ENCODE data around the gene NCOR2.

NCOR2 gene

DNA sequence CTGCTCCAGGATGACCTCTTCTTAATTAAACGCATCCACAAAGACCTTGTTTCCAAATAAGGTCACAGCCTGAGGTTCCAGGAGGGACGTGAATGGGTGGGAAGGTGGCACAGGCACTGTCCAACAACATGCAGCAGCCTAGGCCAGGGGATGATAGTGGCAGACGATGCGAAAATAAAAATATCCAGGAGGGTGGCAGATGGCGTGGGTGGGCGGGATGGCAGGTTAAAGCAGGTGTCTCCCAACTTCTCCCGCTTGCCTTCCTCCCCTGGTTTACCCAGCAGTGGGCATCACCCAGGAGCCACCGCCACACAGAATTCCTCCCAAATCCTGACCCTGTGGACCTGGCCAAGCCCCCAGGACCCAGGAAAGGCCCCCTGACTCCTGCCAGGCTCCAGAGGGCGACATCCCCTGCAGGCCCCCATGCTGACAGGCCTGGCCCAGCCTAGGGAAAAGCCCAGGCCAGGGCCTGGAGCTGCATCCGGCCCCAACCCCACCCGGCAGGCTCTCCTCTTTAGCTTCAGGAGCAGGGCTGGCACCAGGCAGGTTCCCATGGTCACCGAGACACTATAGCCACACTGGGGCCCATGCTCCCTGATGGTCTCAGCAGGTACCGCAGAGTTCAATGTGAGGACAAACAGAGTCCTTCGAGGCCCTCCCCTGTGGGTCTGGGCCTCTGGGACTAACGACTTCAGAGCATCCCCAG, 9.7 kb downstream of the NCOR2 start:
- DNase-seq, result no peak

DNA sequence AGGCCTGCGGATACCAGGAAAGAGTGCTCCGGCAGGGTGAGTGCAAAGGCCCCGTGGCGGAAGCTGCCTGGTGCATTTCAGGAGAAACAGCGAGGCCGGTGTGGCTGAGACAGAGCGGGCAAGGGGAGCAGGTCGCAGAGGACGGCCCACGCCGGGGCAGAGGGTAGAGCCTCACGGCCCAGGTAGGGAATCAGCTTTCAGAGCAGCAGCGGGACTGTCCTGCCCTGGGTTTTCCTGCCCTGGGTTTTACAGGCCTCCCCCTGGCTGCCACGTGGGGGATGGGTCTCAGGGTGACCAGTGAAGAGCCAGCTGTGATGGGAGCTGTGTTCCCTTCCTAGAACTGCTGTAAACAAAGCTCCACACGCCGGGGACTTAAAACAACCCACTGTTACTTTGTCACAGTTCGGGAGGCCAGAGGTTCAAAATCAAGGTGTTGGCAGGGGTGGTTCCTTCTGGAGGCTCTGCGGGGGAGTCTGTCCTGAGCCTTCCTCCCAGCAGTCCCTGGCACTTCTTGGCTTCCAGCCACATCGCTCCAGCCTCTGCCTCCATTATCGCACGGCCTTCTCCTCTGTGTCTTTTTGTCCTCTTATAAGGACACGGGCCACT, 10.4 kb downstream of the NCOR2 start:
- DNase-seq, result no peak

DNA sequence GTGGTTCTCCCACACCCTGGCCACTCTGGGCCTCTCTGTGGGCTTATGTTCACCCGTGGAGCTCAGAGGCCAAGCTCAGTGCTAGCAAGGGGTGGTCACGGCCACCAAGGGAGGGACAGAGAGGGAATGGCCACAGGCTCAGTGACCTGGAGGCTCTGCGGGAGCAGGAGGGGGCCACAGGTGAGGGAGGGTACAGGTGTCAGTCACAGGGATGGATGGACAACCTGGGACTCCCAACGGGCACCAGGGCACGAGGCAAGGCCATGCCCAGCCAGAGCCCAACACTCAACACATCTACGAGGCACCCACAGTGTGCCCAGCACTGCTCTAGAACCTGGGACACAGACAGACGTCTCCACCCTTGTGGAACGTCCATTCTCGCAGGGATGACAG, 11.3 kb downstream of the NCOR2 start:
- DNase-seq, result no peak

DNA sequence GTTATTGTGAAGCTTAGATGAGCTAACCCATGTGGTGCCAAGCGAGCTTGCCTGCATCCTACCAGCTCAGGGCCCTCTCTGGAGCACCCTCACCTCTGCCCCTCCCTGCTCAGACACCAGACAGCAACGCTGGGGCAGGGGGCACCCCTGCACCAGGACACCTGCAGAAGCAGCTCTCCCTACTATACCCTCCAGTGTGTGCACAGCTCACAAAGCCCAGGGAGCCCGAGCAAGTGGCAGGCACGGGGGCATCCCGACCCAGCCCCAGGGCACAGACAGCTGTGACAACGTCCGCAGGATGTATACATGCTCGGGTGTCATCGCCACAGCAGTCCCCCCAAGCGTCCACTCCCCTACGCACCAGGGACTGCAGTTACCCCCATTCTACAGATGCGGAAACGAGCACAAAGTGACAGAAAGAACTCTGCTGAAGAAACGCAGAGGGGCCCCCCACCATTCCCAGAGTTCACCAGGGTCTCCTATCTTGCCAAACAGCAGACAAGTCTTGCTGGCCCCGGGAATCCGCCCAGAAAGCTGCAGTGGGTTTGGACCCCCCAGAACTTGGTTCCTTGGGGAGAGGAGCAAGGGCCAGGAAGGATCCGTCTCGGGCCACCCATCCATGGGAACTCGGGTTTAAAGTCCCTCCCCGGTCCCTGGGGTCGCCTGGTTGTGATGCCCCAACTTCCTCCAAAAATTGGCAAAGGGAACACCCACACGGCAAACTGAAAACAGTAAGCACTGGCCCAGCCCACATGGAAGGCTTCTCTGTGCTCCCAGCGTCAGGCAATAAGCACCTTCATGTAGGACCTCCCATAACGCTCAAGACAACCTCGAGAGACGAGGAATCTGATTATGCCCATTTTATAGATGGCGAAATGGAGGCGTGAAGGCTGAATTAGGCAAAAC, 12.0 kb downstream of the NCOR2 start:
- DNase-seq, result no peak

DNA sequence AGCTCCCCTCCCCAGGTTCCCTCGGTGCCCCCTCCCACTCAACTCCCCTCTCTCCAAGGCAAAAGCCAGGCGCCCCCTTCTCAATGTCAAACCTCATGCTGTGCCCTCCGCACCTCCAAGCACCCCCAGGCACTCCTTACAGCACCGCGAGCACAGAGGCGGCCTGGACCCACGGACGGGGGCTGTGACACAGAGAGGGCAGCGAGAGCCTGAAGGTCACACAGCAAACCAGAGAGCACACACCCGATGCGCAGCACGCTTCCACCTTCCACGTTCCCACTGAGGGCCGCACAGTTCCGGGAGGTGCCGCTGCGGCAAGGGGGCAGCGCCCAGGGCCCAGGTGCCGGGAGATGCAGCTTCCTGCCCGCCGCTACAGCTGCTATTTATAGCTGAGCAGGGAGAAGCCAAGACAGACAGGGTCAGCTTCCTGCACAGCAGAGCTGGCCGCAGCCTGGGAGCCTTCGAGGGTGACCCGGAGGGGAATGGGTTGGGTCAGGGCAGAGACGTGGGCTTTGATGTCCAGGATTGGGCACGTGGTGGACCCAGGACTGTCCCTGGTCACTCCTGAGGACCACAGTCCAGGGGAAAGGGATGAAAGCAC, 12.9 kb downstream of the NCOR2 start:
- DNase-seq, result no peak

DNA sequence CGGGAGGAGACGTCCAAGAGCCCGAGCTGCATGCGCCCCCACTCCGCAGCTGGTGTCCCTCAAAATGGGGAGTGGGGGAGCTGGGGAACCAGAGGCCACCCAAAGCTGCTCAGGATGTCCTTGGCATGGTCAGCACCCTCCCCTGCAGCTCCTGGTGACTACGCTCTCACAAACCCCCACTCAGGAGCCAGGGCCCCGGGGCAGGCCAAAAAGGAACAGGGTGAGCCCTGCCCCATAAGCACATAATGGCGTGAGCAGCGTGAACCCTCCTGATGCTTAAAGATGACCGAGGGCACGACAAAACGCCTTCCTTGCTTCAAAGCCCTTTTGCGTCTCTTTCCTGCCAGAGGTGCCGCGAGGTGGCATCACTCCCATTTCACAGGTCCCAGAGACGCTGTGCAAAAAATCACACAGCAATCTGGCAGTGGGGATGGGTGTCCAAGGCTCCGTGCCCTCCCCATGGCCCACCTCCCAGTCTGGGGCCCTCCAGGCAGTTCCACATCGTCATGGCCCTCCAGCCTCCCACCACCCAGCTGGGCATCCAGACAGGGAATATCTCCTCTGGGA, 13.5 kb downstream of the NCOR2 start:
- no peak for DNase-seq

DNA sequence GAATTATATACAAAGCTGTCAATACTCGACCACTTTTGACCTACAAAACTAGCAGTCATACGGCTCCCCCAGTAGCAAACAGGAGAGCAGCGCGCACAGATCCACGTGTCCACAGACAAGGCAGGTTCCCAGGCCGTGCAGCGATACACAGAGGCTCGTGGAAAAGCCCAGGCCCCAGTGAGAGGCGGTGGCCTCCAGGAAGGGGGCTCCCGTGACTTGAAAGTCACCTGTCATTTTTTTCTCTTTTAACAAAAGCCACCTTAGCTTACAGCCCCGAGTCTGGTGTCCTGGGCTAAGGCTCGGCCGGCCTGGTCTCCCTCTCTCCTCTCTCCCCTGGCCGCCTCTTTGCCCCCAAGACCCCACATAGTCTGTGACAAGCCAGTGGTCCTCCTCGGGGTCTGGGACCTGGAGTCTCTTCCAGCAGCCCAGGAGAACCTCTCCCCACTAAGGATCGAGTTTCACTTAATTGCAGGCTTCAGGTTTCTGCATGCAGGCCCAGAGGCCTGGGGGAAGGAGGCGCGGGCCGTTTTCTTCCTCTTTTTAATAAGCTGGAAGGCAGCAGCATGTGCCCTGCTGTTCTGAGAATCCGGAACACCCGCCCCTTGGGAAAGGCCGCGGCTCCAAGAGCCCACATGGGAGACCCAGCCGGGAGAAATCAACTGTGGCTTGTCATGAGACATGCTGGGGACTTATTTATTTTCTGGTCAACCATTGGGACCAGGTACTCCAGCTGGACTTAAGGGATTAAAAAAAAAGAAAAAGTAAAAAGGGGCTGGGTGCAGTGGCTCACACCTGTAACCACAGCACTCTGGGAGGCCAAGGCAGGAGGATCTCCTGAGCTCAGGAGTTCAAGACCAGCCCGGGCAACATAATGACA, 15.9 kb downstream of the NCOR2 start:
- DNase-seq, result no peak

DNA sequence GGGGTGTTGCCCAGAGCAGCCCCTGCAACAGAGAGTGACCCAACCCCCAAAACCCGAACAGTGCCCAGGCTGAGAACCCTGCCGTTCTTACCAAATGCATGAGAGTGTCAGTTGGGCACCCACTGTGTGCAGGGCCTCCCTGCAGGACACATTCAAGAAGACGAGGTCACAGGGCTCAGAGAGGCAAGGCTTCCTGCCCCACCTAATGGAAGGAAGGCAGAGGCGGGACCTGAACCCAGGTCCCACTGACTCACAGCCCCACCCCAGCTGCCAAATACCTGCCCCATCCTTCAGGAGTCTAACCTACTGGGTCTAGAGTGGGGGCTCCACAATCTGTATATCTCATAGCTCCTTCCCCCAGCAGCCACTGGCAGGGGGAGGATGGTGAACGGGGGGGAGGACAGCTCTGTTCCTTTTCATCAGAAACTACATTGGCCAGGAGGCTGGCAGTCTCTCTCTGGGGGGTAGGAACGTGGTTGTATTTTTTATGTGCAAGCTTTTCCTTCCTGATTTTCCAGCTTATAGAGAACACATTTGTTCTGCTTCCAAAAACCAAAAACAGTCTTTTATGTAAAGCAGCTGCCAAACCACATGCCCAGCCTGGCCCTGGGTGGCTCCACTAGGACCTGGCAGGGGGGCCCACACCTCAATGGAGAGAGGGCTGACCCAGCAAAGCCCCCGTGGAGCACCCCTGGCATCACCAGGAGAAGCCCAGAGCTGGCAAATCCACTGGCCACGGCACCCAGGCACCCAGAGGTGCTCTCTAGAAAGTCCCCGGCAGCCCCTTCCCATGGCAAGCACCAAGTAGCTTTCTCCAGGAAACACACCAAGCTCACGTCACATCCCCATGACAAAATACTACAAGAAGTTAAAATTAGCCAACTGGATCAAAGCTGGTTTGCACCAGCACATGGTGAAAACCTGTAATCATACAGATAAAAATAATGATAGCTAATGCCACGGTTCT, 17.0 kb downstream of the NCOR2 start:
- no peak for DNase-seq

DNA sequence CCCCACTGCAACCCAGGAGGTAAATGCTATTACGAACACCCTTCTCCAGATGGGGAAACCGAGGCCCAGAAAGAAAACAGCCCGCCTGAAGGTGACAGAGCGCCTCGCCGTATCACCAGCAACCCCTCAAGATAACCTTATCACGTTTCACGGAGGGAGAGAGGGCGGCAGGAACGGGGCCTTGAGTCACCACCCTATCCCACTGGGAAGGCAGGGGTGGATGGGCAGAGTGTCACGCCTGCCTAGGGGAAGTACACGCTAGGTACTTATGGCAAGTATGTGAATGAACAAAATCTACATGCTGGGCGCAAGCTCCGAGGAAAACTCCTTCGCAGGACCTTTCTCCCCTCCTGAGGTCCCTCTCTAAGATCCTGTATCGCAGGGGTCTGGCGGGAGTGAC, 17.8 kb downstream of the NCOR2 start:
- no peak for DNase-seq

DNA sequence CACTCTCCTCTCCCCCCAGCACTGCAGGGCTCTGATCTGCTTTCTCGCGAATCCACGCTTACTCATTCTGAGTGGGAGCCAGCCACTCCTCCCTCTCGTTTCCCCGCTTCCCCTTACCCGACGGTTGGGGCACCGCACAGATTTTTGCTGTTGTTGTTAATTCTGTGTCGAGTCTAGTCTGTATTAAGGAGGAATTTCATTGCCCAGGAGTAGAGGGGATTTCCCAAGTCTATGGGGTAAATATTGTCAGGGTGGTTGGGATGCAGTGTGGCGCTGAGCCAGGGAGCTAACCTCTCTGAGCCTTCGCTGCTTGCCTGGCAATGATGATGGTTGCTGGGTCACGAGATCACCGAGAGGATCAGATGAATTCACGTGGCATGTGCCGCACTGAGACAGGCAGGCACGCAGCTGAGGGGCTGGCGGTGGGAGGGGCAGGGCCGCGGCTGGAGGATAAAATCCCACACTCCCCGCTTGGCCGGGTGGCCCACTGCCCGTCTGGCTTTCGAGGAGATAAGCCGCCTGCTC, 18.5 kb downstream of the NCOR2 start:
- DNase-seq, result no peak

DNA sequence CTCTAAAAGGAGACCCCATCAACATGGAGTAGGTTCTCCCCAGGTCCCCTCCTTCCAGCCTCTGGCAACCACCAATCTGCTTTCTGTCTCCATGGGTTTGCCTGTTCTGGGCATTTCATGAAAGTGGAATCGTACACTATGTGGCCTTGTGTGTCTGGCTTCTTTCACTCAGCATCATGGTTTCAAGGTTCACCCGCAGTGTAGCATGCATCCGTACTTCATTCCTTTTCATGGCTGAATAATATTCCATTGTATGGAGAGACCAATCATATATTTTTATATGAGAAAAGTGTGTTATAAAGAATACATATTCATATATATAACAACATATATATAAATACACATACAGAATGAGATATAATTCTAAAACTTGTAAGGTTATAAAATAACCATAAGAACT, 19.8 kb downstream of the NCOR2 start:
- no peak for DNase-seq

DNA sequence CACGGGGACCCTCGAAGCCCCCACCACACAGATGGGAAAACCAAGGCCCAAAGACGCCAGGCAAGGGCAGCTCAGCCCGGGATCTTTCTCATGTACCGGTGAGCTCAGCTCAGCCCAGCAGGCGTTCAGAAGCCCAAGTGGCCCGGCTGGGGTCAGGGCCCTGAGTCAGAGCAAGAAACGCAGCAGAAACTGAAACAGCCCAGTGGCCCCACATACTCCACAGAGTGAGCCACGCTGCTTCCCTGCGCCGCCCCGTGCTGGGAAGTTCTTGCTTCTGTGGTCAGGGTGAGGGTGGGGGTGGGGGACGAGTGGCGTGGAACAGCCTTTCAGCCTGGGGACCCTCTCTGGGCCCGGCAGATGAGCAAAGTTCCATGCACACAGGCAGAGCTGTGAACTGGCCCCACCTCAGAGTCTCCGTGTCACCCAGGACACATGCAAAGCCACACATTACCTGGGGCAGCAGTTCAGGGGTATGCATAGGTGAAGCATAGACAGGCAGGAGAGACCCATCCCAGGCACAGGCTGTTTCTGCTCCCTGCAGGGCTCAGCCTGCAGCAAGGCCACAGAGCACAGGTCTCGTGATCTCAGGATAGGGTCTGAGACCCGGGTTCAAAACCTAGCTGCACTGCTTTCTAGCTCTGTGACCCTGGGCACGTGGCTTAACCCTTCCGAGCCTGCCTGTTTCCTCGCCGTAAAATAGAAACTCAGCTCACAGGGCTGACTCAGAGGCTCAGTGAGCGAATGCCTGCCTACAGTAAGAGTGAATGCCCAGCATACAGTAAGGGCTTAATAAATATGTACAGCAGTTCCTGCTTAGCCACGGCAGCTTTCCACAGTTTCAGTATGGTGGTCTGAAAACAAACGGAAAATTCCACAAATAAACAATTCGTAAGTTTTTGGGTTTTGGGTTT, 21.6 kb downstream of the NCOR2 start:
- peak; percentile 10 for DNase-seq

DNA sequence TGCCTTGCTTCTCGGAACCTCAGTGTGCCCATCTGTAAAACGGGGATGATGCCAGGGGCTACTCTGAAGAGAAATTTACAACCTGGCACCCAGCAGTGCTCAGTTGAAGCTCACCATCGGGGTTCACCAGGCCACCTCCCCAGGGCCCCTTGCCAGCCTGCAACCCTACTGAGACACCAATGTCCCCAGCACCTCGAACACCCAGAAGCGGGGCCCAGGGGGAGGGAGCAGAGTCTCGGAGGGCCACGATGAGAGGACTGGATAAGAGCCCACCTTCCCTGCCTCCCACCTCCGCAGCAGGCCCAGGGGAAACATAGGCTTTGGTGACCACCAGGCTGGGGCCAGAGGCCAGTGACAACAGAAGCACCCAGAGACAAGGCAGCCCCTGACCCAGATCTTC, 22.4 kb downstream of the NCOR2 start:
- DNase-seq, result no peak

DNA sequence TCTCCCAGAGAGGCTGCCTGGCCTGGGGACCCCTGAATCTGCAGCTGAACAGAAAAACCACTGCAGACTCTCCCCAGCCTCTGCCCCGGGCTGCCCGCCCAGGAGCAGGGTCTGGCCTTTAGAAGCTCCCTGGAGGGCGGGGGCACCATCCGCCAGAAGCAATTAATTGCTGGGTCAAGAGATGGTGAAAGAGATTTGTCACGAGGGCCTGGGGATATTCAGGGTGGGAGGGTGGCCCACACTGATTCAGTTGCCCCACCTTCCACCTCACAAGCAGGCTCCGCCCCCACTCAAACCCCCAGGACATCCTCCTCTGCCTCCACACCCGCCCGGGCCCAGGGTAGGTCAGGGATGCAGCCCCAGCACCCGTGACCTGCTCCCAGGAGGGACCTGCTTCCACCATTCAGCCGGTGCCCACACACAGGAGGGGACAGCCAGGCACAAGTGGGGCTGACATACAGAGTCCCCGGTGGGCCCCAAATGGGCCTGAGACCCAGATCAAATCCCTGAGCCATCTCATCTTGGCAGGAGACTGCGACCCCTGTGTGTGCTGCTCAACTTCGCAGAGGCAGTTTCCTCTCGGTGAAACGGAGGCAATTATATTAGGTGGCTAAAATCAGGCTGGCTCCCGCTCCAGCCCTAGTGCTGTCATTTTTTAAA, 23.0 kb downstream of the NCOR2 start:
- no peak for DNase-seq

DNA sequence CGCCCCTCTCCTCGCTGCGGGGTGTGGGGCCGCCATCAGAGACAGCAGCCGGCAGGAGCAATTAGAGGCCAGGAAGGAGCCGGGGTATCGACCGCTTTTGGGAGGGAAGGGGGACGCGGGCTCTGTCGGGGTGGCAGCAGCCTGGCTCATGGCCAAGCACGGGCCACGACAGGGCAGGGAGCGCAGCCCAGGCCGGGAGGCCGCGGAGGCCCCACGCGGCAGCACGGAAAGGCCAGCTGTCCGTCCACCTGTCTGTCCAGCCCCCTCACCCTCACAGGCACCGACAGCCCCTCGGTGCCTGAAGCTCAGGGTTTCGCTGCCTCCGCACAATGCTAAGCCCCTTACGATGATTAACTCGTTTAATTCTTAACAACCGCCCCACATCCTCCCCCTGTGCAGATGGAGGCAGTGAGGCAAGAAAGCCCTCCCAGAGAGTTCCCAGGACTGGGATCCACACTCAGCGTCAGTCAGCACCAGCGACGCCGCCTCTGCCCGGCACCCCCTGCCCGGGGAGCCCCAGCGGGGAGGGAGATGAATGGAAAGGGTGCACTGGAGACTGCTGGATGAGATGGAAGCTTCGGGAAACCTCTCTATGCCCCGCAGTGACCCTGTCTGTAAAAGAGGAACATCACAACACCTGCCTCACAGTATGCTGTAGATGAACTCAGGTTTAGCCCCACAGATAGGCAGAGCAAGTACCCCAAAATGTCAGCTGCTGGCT, 23.7 kb downstream of the NCOR2 start:
- no peak for DNase-seq

DNA sequence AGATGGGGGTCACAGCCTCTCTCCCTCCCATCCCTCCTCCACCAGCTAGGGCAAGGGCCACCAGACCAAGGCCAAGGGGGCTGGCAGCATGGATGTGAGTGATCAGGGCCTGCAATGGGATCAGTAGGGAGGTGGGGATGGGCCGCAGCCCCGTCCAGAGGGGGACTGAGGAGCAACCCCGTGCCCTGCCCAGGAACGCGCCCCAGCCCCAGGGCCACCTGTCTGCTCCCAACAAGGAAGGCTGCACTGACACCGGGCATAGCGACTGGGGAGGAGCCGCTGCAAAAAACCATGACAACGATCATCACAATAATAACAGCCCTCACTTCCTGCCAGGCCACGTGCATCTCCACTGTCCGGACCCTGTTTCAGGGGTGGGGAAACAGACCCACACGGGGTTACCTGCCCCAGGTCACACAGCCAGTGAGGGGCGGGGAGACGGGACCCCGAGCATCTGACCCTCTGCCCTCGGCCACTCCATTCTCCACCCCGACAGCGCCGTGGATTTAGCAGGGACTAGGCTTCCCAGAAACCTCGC, 24.3 kb downstream of the NCOR2 start:
- DNase-seq, result no peak

DNA sequence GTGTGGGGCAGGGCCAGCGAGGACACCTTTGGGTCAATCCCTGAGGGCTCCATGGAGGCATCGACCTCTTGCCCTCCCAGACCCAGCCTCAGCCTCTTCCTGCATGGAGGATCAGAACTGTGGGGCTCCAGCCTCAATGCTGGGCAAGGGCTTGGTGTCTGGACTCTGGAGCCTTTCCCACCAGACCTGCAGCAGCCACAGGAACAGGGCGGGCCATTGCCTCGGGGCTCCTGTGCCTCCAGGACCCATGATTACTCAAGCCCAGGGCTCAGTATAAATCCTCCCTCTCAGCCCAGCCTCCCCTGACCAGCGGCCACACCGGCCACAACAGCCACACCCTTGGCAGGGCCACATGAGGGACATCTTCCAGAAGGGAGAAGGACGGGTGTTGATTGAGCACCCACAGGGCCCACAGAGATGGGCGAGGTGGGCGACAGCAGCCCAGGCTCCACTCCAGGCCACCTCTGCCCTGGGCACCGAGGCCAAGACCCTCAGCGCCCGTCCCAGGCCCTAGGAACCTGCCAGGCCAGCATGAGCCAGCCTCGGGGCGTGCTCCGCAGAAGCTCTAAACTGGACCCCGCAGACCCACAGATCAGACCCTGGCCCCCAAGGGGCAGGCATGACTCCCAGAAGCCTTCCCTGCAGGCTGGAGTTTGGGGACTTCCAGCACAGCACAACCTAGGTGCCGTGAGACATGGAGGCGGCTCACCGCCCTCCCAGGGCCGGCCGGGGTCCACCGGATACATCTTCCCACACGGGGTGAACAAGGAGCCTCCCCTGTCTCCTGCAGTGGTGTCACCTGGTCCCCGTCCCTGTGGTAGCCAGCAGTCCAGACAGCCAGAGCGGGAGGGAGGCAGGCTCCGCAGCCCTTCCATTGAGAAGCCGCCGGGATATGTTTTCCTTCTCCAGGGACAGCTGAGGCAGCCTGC, 25.1 kb downstream of the NCOR2 start:
- DNase-seq, result no peak

All from activated effector memory CD4-positive, alpha-beta T cell treated with Interleukin-2 at 50 U/mL for 16 hours (primary cell).